ENCODE data around the gene BCL2L12.

DNA sequence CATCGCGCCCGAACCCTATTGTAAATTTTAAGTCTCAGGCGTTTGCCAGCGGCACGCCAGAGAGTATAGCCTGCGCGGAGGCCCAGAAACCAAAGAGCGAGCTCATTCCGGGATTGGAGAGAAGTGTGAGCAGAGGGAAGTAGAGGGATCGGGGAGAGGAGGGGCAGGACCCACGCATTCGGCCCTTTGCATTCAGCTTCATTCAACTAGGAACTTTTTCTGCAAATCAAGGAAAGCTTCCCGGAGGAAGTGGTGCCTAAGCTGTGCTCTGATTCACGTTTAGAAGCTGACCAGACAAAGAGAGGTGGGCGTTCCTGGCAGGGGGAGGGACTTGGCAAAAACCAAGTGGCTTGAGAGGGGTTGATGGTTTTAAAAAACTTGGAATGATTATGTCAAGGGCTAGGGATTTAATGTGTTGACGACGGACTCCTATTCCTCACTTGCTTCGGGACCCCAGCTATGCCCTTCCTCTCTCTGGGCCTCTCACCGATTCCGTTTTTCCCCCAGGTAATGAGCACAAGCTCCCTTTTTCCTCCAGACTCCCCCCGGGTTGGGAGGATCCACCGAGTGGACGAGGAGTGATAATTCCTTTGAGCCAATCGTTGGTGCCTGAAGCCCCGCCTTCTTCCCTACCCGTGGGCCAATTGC is 10.5 kb downstream of the BCL2L12 start:
- peak; percentile 41 to 54 for TF ChIP-seq POLR2AphosphoS5 (IDR thresholded peaks at IDR 0.05)
- no peak for TF ChIP-seq EP300 (IDR thresholded peaks at IDR 0.05)
- peak in 3 of 4 donors; percentile 44 to 68 (median 58) for TF ChIP-seq POLR2A (IDR thresholded peaks at IDR 0.05)

Measured in upper lobe of left lung (tissue), 4 donors.